ENCODE results near the gene USP15.

USP15 gene

GRCh38 chr12:62279961-62280360 is 19.8 kb downstream of the USP15 start:
- no peak for DNase-seq

- DNase-seq: no peak
Measured at GRCh38 chr12:62282057-62282774, 22.0 kb downstream of the USP15 start.

- no peak for DNase-seq
Measured at GRCh38 chr12:62284749-62285148, 24.5 kb downstream of the USP15 start.

GRCh38 chr12:62285284-62285683 is 25.1 kb downstream of the USP15 start:
- DNase-seq: no peak

GRCh38 chr12:62288328-62288727 is 28.1 kb downstream of the USP15 start:
- no peak for DNase-seq

- DNase-seq: no peak
Measured at GRCh38 chr12:62290846-62291245, 30.6 kb downstream of the USP15 start.

GRCh38 chr12:62291864-62292760 is 31.9 kb downstream of the USP15 start:
- DNase-seq: no peak

- DNase-seq: no peak
Measured at GRCh38 chr12:62292761-62293344, 32.6 kb downstream of the USP15 start.

- no peak for DNase-seq
Measured at GRCh38 chr12:62294378-62294777, 34.2 kb downstream of the USP15 start.

- no peak for DNase-seq
Measured at GRCh38 chr12:62296001-62296400, 35.8 kb downstream of the USP15 start.

- DNase-seq: no peak
Measured at GRCh38 chr12:62297321-62297720, 37.1 kb downstream of the USP15 start.

GRCh38 chr12:62299617-62300016 is 39.4 kb downstream of the USP15 start:
- no peak for DNase-seq

- no peak for DNase-seq
Measured at GRCh38 chr12:62301080-62301798, 41.0 kb downstream of the USP15 start.

GRCh38 chr12:62301799-62302133 is 41.6 kb downstream of the USP15 start:
- no peak for DNase-seq

- DNase-seq: no peak
Measured at GRCh38 chr12:62304560-62304959, 44.4 kb downstream of the USP15 start.

GRCh38 chr12:62305778-62306177 is 45.6 kb downstream of the USP15 start:
- no peak for DNase-seq

- no peak for DNase-seq
Measured at GRCh38 chr12:62306569-62307530, 46.6 kb downstream of the USP15 start.

GRCh38 chr12:62308201-62308600 is 48.0 kb downstream of the USP15 start:
- DNase-seq: no peak

GRCh38 chr12:62313727-62314380 is 53.6 kb downstream of the USP15 start:
- DNase-seq: no peak

GRCh38 chr12:62317017-62317416 is 56.8 kb downstream of the USP15 start:
- no peak for DNase-seq

- DNase-seq: no peak
Measured at GRCh38 chr12:62319058-62319457, 58.9 kb downstream of the USP15 start.
